GM18873 (cell line): Measurements from ENCODE around the gene FGF10.
A peak's percentile ranks its signal among the peaks of the same experiment; 100 is the strongest.

Experiments
- ATAC-seq: cut with Tn5 transposase; IDR thresholded peaks from one replicate; pipeline ENCODE4 v1.9.1; 2021; ENCODE audit warnings: mild to moderate bottlenecking, moderate library complexity, moderate number of reproducible peaks; ENCODE audit not compliant: unreplicated experiment, low FRiP score

The FGF10 gene

GRCh38 chr5:44360919-44361318 lies 28.3 kb downstream of the FGF10 start:
- no peak for ATAC-seq

DNA sequence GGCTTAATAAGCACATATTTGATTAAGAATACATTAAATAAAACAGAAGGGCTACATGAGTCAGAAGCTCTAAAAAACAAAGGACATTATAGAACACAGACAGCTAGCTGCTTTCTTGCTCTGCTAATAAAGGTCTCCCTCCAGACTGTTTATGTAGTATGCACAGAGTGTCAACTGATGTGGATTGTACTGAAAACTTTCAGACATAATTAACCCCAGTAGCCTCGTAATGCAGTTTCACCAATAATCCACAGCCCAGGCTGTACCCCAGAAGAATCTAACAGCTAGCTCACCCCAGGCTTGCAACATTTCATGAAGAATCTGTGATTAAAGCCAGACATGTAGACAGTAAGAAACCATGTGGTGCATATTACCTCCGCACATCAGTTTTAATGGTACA lies 30.8 kb downstream of the FGF10 start:
- ATAC-seq: no peak

DNA sequence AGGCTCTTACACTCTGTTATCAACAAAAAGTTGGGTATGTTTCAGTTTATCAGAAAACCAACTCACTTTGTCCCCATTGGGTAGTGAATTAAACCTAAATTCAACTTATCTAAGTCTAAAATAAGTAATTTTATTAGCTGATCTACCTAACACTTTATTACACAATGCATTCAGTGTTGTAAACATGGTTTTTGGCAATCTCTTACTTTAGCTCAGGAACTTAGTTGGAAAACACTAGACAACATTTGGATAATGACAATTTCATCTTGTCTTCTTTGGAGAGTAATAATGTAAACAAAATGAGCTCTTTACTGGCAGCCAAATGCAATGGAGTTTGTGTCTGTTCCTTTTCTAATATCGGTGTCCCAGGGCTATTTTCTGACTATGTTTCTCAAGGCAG lies 33.0 kb downstream of the FGF10 start:
- no peak for ATAC-seq

- ATAC-seq: no peak
These were observed 43.3 kb downstream of the FGF10 start for GRCh38 chr5:44345871-44346270.

DNA sequence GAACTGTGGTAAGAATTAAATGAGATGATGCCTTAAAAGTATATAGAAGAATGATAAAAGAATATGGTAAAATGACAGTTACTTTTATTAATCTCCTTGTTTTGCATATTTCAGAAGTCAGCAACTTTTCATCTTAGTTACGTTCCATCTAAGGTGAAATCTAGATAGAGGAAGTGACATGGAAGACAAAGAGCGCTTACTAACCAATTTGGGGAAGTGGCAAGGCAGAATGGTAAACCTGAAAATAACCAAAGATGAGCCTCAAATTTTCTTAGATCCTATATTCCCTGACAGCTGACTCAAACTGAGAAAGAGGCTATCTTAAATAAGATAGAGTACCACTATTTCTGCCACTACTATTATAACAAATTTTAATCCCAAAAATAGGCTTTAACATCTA lies 52.5 kb downstream of the FGF10 start:
- ATAC-seq: no peak

DNA sequence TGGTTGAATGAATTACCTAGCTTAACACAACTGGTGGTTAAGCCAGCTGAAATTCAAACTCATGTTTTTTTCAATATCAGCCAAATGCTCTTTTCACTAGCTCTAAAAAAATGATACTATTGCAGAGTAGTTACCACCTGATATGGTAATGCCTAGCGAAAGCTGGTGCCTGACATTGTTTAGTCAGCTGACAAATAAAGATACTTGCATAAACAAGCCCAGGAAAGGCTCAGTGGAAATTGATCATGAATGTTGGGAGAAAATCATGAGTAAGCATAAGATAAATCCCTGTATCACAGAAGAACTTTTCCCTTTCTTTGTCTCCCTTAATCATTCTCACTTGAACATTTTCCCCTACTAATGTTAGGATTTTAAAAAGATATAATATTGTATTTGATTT lies 54.6 kb downstream of the FGF10 start:
- no peak for ATAC-seq

DNA sequence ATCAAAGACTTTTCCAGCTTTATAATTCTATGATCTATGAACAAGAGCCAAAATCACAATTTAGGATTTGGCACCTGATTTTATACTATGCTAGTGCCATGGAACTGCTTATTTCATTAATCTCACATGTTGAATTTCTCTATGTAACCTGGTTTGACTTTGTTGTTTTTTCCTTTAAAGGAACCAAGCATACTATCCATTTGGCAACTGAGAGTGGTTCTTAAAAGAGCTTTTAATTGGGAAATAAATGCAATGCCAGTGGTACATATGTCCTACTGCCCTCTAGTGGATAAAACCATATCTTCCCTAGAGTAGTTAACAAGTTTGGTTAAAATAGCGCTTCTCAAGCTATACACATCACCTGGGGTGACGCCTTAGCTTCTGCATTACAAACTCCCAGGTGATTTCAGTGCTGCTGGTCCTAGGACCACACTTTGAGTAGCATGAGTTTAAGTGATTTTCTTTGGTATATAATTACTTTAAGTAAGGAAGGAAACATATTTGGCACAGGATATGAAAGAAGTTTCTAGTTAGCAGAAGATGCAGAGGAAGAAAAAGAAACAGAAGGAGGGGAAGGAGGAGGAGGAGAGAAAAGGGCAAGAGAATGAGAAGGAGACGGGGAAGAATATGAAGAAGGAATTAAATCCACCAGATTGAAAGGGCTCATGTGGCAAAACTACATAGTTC lies 56.8 kb downstream of the FGF10 start:
- ATAC-seq: peak; percentile 62

GRCh38 chr5:44331471-44332050 lies 57.7 kb downstream of the FGF10 start:
- ATAC-seq: no peak

DNA sequence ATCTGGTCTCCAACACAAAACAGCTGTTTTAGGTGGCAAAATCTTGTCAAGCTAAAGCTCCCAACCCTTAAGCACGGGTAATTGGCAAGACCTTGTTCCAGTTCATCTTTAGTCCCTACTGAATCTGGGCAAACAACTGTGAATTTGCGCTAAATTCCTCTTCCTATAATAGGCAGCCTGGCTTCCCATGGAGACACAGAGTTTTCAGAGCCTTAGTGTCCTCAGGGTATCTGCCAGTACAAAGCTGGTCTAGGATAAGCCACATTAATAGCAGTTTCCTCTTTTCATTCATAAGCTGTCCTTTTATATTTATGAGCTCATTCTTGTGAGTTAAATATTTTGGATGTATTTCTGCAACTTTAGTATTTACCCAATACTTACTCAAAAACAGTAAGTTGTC lies 59.5 kb downstream of the FGF10 start:
- no peak for ATAC-seq

DNA sequence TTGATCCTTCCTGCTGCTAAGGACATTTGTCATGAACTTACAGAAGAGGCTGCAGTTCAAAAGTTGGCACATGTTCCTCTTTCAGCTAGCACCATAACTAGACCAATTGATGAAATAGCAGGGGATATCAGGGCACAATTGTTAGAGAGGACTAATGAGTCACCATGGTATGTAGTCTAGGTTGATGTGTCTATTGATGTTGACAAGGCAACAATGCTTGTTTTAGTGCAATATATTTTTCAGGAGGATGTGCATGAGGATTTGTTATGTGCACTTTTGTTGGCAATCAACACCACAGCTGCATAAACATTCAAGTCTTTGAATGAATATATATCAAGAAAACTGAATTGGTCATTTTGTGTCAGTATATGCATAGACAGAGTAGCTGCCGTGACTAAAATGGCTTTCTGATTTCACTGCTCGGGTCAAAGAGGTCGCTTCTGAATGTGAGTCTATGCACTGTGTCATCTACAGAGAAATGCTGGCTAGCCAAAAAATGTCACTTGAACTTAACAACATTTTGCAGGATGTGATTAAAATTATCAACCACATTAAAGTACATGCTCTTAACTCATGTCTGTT lies 68.0 kb downstream of the FGF10 start:
- no peak for ATAC-seq

DNA sequence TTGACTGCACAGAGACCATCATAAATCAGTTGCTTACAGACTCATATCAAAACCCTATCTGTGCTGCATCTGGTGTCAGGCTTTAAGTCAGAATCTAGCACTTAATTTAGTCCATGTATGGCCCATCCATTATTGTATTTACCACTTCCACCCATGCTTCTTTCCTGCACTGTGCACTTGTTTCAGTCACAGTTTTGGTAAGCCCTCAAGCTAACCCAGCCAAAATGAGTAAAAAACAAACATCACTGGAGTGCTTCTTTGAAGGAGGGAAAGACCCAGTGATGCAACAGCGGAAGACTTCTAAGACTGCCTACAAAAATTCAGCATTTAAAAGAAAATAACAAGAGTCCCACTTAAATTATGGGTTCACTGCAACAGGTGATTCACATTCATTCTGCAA lies 69.0 kb downstream of the FGF10 start:
- ATAC-seq: no peak

DNA sequence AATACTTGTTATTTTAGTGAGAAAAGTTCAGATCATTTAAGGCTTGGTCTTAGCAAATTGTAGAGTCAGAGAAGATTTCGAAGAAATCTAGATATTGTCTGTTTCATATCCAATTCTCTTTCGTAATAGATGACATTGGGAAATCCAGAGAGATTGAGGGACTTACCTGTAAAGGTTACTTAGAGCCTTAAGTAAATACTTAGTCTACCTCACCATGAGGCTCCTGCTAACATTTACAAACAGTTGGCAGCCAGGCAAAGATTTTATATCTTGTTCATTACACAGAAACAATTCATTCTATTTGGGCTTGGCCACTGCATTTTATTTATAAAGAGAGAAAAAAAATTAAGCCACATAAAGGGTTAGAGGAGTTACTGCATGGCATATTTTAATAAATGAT lies 70.3 kb downstream of the FGF10 start:
- no peak for ATAC-seq

GRCh38 chr5:44312374-44312773 lies 76.8 kb downstream of the FGF10 start:
- ATAC-seq: no peak

DNA sequence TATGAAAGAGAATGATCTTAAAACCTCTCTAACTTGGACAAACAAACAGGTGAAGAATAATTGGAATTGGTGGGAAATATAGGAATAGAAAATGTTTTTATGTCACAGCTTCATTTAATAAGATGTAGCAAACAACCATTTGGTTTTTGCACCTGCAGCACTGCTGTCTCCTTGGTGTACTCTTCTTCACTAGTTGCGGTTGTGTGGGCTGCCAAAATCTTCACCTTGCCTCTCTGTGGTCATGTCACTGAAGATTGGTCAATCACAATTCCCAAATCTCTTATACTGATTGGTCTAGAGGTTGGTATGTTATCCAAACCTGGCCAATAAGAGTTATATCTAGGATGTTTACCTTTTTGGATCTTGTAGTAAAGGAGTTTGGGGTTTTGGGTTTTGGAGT lies 88.7 kb downstream of the FGF10 start:
- ATAC-seq: no peak

- ATAC-seq: no peak
These were observed 89.8 kb downstream of the FGF10 start for GRCh38 chr5:44299394-44299793.

- ATAC-seq: no peak
These were observed 94.7 kb downstream of the FGF10 start for GRCh38 chr5:44294516-44294915.

GRCh38 chr5:44292736-44293135 lies 96.5 kb downstream of the FGF10 start:
- no peak for ATAC-seq

DNA sequence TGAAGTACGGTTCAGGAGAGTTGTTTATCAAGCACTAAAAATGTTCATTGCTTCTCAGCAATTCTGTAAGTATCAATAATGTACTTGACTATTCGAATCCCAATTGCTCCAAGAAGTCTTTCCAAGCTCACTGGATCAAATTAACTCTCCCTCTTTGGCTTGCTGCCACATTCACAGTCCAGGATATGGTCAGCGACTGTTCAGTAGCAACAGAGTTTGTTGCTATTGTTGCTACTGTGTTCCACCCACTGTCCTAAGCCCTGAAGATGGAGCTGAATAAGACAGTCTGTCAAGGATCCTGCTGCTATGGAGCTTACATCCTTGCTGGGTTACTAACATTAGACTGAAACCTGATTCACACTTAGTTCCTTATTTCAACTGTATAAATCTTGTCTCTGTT lies 110.8 kb downstream of the FGF10 start:
- no peak for ATAC-seq

GRCh38 chr5:44275908-44276307 lies 113.3 kb downstream of the FGF10 start:
- no peak for ATAC-seq

DNA sequence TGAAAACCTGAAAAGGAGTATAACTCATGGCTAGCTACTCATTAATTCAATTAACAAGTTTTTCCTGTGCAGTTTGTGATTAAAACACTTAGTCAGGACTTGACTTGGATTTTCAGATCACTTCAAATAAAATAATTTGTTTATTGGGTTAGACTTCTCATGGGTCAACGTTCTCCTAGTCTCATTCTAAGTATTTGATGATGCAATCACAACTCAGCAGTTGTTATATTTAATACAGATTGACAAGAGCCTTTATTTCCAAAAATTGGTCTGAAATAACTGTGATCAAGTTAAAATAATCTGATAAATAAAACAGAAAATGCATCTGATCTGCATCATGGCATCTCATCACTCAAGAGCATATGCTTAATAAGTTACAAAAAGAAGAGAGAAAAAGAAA lies 113.9 kb downstream of the FGF10 start:
- no peak for ATAC-seq

GRCh38 chr5:44267909-44268308 lies 121.3 kb downstream of the FGF10 start:
- no peak for ATAC-seq

DNA sequence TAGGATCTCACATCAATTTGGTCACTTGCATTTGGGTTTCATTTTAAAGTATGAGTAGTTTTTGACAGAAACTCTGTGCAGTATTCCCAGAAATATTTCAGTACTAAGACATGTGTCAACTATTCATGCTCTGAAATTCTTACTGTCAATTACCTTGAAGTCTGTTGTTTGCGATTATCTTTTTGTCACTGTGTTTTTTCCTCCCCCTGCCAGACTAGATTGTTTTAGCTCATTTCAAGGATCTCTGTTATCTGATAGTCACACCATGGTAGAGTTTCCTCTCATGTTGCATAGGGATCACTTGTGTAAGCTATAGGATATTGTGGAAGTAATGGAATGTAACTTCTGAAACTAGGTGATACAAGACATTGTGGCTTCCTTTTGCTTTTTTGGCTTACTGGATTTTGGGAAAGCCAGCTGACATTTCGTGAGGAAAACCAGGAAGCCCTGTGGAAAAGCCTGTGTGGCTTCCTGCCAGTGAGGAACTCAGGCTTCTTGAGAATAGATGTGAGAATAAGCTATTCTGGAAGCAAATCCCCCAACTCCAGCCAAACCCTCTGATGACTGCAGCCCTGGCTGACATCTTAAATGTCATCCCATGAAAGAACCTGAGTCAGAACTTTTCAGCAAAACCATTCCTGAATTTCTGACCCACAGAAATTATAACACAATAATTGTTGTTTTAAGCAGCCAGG lies 122.2 kb downstream of the FGF10 start:
- no peak for ATAC-seq
